ENCODE data around the gene LARP4B. TPM values are rescaled to one million over a fixed set of nuclear protein-coding genes. Genes with fewer than 3 reads are reported as not detected.

The LARP4B gene
- total and polyA plus RNA-seq, 2 donors (not counting 1 experiment from before 2014, with no cell fraction given), result 35.6 to 129 TPM

DNA sequence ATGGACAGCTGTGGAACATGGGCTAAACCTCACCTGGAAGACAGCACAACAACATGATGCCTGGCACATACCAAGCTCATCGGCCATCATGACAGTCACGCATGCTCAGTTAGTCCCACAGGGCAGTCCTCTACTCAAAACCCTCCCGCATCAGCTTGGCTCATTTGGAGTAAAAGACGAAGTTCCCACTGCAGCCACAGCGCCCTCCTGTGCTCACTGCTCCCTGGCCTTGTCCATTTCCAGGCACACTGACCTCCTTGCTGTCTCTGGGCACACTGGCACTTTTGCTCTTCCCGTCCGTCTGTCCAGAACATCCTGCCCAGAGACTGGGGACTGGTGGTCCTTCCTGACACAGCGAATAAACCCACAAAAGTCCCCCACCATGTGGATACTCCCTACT is 66.2 kb downstream of the LARP4B start:
- peaks cover 61% of the 10 kb centered on the region for H3K79me2 ChIP-seq (ENCODE audit: control insufficient read depth, insufficient read depth, low read length)
- Mint-ChIP-seq H3K4me3 (no peak overlapping the region), H3K27me3 (no peaks in the 10 kb centered on the region), H3K27ac (peak overlapping the region; percentile 56), H3K4me1 (peaks cover 8% of the 10 kb centered on the region), H3K9me3 (ENCODE audit: insufficient read depth) (no peaks in the 10 kb centered on the region)
- ATAC-seq (ENCODE audit: low read depth) (no peak), DNase-seq (no peak)
- H3K4me1 ChIP-seq (ENCODE audit: control insufficient read depth in 2 of 2, insufficient read depth in 2 of 2, low read length in 2 of 2), result no peaks in the 10 kb centered on the region
- no peak for TF ChIP-seq EZH2 (IDR thresholded peaks at IDR 0.05; ENCODE audit: borderline replicate concordance, insufficient read depth, low read depth, low read length, poor library complexity, severe bottlenecking)
- TF ChIP-seq, protein P1, sequence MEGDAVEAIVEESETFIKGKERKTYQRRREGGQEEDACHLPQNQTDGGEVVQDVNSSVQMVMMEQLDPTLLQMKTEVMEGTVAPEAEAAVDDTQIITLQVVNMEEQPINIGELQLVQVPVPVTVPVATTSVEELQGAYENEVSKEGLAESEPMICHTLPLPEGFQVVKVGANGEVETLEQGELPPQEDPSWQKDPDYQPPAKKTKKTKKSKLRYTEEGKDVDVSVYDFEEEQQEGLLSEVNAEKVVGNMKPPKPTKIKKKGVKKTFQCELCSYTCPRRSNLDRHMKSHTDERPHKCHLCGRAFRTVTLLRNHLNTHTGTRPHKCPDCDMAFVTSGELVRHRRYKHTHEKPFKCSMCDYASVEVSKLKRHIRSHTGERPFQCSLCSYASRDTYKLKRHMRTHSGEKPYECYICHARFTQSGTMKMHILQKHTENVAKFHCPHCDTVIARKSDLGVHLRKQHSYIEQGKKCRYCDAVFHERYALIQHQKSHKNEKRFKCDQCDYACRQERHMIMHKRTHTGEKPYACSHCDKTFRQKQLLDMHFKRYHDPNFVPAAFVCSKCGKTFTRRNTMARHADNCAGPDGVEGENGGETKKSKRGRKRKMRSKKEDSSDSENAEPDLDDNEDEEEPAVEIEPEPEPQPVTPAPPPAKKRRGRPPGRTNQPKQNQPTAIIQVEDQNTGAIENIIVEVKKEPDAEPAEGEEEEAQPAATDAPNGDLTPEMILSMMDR (IDR thresholded peaks at IDR 0.05), result no peak
- no peak overlapping the region for H3K27ac ChIP-seq (ENCODE audit: low read length in 2 of 2)
- ChIA-PET POLR2A (interaction anchor here (0.5 kb wide), 1 partner anchor 18 kb away, joined by 3 read pairs; no protein-coding TSS in a partner anchor), CTCF (no interaction called here)
- no peak overlapping the region for H2AFZ ChIP-seq (ENCODE audit: insufficient read depth, low read depth, low read length, poor library complexity, severe bottlenecking)
- no peak overlapping the region for H3K4me2 ChIP-seq (replicated peaks; ENCODE audit: low read depth, low read length, poor library complexity, severe bottlenecking)
- no peak overlapping the region for H3K4me3 ChIP-seq (ENCODE audit: control extremely low read depth in 1 of 5, extremely low read depth in 1 of 5, insufficient read depth in 1 of 5, low read depth in 2 of 5, low read length in 4 of 5)
- H3K36me3 ChIP-seq (replicated peaks in 1 of 2; ENCODE audit: control extremely low read depth in 1 of 2, control insufficient read depth in 1 of 2, extremely low read depth in 1 of 2, insufficient read depth in 2 of 2, low read length in 1 of 2), result peaks cover 7 to 44% of the 10 kb centered on the region in 2 experiments
- H3K9me3 ChIP-seq (ENCODE audit: control extremely low read depth in 1 of 3, control insufficient read depth in 2 of 3, insufficient read depth in 1 of 3, low read length in 2 of 3), result no peaks in the 10 kb centered on the region
- no peak overlapping the region for H3K9ac ChIP-seq (ENCODE audit: low read length)
- intact Hi-C loops (cut with micrococcal nuclease), result no loop called here
- WGBS (ENCODE audit: insufficient coverage), result 95% methylated on average over 8 of the region's 8 CpGs
- H3K27me3 ChIP-seq (replicated peaks in 1 of 4; ENCODE audit: control extremely low read depth in 1 of 4, control insufficient read depth in 3 of 4, insufficient read depth in 4 of 4, low read length in 3 of 4), result no peaks in the 10 kb centered on the region
- peaks cover 22% of the 10 kb centered on the region for H4K20me1 ChIP-seq (ENCODE audit: control insufficient read depth, insufficient read depth, low read length, poor library complexity, severe bottlenecking)

DNA sequence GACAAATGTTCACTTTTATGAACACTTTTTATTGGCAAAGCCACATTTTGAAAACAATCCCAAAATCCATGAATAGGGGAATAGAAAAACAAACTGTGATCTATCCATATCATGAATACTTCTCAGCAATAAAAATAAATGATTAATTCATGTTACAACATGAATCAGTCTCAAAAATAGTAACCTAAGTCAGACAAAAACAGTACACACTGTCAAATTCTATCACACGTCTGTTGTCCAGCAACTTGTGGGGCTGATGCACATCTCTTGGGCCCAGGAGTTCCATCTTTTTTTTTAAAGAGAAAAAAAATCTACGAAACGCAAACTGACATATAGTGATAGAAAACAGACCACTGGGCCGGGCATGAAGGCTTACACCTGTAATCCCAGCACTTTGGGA is 71.0 kb downstream of the LARP4B start:
- DNase-seq, result no peak

More for the DNA sequence above, 71.0 kb downstream of the LARP4B start:
- no peaks in the 10 kb centered on the region for H3K9me3 ChIP-seq (ENCODE audit: control extremely low read depth in 1 of 3, control insufficient read depth in 2 of 3, insufficient read depth in 1 of 3, low read length in 2 of 3)
- 100% methylated on average over 4 of the region's 4 CpGs for WGBS (ENCODE audit: insufficient coverage)
- no peaks in the 10 kb centered on the region for H3K27me3 Mint-ChIP-seq
- H3K4me2 ChIP-seq (replicated peaks; ENCODE audit: low read depth, low read length, poor library complexity, severe bottlenecking), result no peak overlapping the region
- H3K27me3 ChIP-seq (replicated peaks in 1 of 4; ENCODE audit: control extremely low read depth in 1 of 4, control insufficient read depth in 3 of 4, insufficient read depth in 4 of 4, low read length in 3 of 4), result no peaks in the 10 kb centered on the region
- H3K4me1 Mint-ChIP-seq, result peaks cover 15% of the 10 kb centered on the region
- H3K79me2 ChIP-seq (ENCODE audit: control insufficient read depth, insufficient read depth, low read length), result peaks cover 54% of the 10 kb centered on the region
- H3K4me1 ChIP-seq (ENCODE audit: control insufficient read depth in 2 of 2, insufficient read depth in 2 of 2, low read length in 2 of 2), result peaks cover 4% of the 10 kb centered on the region in 2 donors
- no peak overlapping the region for H2AFZ ChIP-seq (ENCODE audit: insufficient read depth, low read depth, low read length, poor library complexity, severe bottlenecking)
- POLR2A ChIA-PET, result no interaction called here
- H3K9me3 Mint-ChIP-seq (ENCODE audit: insufficient read depth), result no peaks in the 10 kb centered on the region
- H3K4me3 Mint-ChIP-seq, result no peak overlapping the region
- H3K4me3 ChIP-seq (ENCODE audit: control extremely low read depth in 1 of 5, extremely low read depth in 1 of 5, insufficient read depth in 1 of 5, low read depth in 2 of 5, low read length in 4 of 5), result no peak overlapping the region
- no peak overlapping the region for H3K27ac ChIP-seq (ENCODE audit: low read length in 2 of 2)
- intact Hi-C loops (cut with micrococcal nuclease), result no loop called here
- no peak overlapping the region for H3K27ac Mint-ChIP-seq
- peaks cover 7 to 54% of the 10 kb centered on the region in 2 experiments for H3K36me3 ChIP-seq (replicated peaks in 1 of 2; ENCODE audit: control extremely low read depth in 1 of 2, control insufficient read depth in 1 of 2, extremely low read depth in 1 of 2, insufficient read depth in 2 of 2, low read length in 1 of 2)
- TF ChIP-seq EZH2 (IDR thresholded peaks at IDR 0.05; ENCODE audit: borderline replicate concordance, insufficient read depth, low read depth, low read length, poor library complexity, severe bottlenecking), result no peak
- TF ChIP-seq, protein P1 (IDR thresholded peaks at IDR 0.05), result no peak
- no peak for ATAC-seq (ENCODE audit: low read depth)
- no peak overlapping the region for H3K9ac ChIP-seq (ENCODE audit: low read length)
- peaks cover 17% of the 10 kb centered on the region for H4K20me1 ChIP-seq (ENCODE audit: control insufficient read depth, insufficient read depth, low read length, poor library complexity, severe bottlenecking)
- CTCF ChIA-PET, result no interaction called here

Data from B cell (primary cell).